ENCODE data around the gene LDAF1.

The LDAF1 gene

GRCh38 chr16:21197621-21198020 is 39.1 kb downstream of the LDAF1 start:
- no peak for DNase-seq

DNA sequence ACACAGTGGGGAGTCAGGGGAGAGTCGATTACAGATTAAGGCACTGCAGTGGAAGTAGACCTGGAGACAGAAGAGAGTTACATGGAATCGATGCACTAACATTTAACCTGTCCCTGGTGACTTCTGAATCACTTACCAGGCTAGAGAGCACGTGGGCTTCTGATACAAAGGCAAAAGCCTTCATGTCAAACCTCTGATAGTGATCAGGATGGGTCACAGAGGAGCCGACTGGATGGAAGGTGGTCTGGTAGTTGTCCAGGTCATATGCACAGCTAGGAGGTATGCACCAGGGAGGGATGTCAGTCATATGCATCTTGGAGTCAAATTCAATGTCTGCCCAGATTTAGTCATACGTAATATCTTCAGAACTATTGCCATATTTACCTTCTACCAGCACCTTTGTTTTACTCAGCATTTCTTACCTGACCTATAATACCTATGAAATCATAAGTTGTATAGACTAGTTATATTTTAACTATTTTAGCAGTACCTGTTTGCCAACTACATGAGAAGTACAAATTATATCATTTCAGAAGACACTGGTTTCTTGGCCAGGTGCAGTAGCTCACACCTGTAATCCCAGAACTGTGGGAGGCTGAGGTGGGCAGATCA is 41.2 kb downstream of the LDAF1 start:
- no peak for DNase-seq

- DNase-seq = no peak
These were observed 44.8 kb downstream of the LDAF1 start for GRCh38 chr16:21203155-21203797.

DNA sequence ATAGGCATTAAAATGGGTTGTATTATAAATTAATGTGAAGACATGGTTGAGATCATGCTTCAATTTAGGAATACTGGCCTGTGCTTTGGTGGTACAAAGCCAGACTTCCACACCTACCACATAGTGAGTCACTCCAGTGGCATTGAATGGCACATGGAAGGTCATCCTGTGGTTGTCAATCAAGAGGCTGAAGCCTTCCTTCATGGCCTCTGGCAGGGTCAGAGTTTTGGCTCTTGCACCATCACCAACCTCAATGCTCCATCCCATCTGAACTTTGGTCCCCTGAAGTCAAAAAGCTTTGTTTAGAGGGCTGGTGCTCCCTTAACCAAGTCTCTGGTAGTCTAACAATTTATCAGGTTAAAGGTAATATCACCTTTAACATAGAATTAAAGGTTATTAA is 46.8 kb downstream of the LDAF1 start:
- no peak for DNase-seq

- DNase-seq = no peak
These were observed 48.1 kb downstream of the LDAF1 start for GRCh38 chr16:21206550-21206949.

- no peak for DNase-seq
These were observed 50.2 kb downstream of the LDAF1 start for GRCh38 chr16:21208446-21209230.

- DNase-seq = no peak
These were observed 53.0 kb downstream of the LDAF1 start, which contains the start of gene ZP2 for GRCh38 chr16:21211486-21211885. ZP2 (minus strand) TSS chr16:21211574; CDS start chr16:21211547, 27 bp downstream.

- no peak for DNase-seq
These were observed 55.6 kb downstream of the LDAF1 start for GRCh38 chr16:21214086-21214485.

- DNase-seq = no peak
These were observed 58.6 kb downstream of the LDAF1 start for GRCh38 chr16:21217121-21217520.

DNA sequence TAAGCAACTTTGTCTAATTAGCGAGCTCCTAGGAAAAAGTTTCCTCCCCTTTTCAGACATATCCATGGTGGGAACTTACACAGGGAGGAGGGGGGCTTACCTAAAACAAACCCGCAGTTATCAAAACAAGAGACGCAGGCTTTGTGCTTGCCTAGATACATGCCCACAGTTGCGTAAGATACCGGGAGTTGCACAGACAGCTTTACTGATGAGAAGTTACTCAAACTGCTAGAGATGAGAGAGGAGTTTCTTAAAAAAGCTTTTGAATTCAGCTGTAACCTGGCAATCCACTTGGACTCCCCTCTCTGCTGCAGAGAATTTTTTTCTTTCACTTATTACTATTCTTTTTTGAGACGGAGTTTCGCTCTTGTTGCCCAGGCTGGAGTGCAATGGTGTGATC is 59.7 kb downstream of the LDAF1 start:
- no peak for DNase-seq

- DNase-seq = no peak
These were observed 61.1 kb downstream of the LDAF1 start for GRCh38 chr16:21219551-21219950.

GRCh38 chr16:21222495-21223337 is 64.2 kb downstream of the LDAF1 start:
- no peak for DNase-seq

DNA sequence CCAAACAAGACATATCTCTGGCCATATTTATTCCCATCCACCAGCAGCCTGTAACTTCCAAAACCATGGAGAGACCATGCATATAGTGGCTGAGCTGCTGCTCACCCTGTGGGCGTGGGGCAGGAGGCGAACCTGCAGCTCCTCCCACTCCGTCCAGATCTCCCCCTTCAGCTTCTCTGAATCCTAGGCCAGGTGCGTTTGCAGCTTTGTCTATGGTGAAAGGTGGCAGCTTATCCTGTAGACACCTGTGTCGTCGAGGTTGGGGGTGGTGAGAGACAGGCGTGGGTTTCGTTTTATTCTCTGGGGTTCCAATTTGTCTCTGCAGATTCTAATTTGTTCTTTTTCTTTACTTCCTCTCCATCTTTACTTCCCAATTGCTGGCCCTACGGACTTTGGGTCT is 65.3 kb downstream of the LDAF1 start:
- no peak for DNase-seq

DNA sequence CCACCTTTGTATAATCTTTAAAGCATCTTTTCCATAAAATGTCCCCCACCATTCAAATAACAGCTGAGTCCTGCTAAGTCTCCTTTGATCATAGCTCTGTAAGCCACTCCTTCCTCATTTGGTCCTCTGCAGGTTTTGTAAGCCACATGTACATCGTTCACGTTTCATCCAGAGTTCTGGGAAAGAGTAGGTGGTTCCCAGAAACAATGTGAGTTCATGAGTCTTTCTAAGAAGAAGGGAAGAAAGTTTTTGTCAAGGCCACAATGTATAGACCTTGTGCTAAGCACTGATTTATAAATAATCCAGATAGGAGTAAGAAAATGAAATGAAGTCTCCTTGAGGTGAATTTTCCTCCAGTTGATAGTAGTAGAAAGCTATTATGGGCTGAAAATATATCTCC is 66.3 kb downstream of the LDAF1 start:
- no peak for DNase-seq

- no peak for DNase-seq
These were observed 68.3 kb downstream of the LDAF1 start for GRCh38 chr16:21226749-21227148.

DNA sequence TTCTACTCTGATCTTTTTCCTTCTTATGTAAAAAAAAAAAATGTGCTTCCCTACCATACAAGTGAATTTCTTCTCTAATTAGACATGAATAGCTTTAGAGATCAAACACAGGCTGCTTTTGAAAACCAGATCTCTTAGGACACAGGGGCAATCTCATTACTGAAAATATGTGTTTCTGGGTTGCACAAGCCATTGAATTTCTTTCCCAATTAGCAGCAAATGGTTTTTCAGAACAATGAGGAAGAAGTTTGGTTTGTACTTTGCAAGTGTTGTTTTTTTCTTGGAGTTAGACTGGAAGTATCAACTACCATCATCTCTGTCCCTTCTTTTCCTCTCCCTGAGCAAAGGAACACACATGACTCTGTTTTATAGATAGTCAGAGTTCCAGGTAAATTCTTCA is 69.4 kb downstream of the LDAF1 start:
- DNase-seq = no peak

- no peak for DNase-seq
These were observed 69.9 kb downstream of the LDAF1 start for GRCh38 chr16:21228361-21228872.

Measured in activated CD8-positive, alpha-beta memory T cell treated with anti-CD3 and anti-CD28 coated beads for 24 hours (primary cell).